ENCODE results near the gene P2RX1. TPM values are rescaled to one million over a fixed set of nuclear protein-coding genes. Genes with fewer than 3 reads are reported as not detected.

Gene P2RX1
- total RNA-seq, 1 experiment from 2014 or later = not detected

GRCh38 chr17:3900646-3901045 lies 15.6 kb downstream of the P2RX1 start:
- Histone ChIP-seq H3K9ac (ENCODE audit: extremely low read depth, insufficient read length, low read length) (no peak overlapping the region), H2BK20ac (ENCODE audit: low read depth, low read length, poor library complexity, severe bottlenecking) (no peak overlapping the region), H4K5ac (ENCODE audit: insufficient read length, low read depth, low read length) (no peak overlapping the region), H3K27me3 (ENCODE audit: insufficient read depth, low read length) (no peaks in the 10 kb centered on the region), H2BK12ac (ENCODE audit: insufficient read length, low read depth, low read length) (no peak overlapping the region), H3K79me1 (ENCODE audit: insufficient read depth, low read depth, low read length, poor library complexity, severe bottlenecking) (no peaks in the 10 kb centered on the region), H2AFZ (ENCODE audit: low read length) (no peak overlapping the region), H2BK15ac (ENCODE audit: low read depth, low read length) (no peak overlapping the region), H3K4me2 (ENCODE audit: insufficient read depth, insufficient read length, low read length) (no peak overlapping the region), H2BK5ac (ENCODE audit: insufficient read length, low read length) (no peak overlapping the region), H3K23me2 (ENCODE audit: insufficient read length, low read depth, low read length, poor library complexity, severe bottlenecking) (no peaks in the 10 kb centered on the region), H3K4me1 (ENCODE audit: insufficient read depth, low read length) (no peaks in the 10 kb centered on the region; the same call in 1 of the 2 replicates), H4K8ac (replicated peaks; ENCODE audit: insufficient read length, low read depth, low read length) (no peak overlapping the region), H3K18ac (ENCODE audit: insufficient read length, low read depth, low read length) (no peak overlapping the region), H3K14ac (ENCODE audit: insufficient read depth, low read length) (no peak overlapping the region), H3T11ph (ENCODE audit: low read length) (no peak overlapping the region), H3K9me3 (ENCODE audit: control insufficient read depth, low read depth, low read length) (no peaks in the 10 kb centered on the region), H3K56ac (ENCODE audit: insufficient read length, low read depth, low read length) (no peak overlapping the region), H2AK5ac (ENCODE audit: insufficient read length, low read length) (no peak overlapping the region), H4K20me1 (ENCODE audit: control insufficient read depth, insufficient read depth, insufficient read length) (no peaks in the 10 kb centered on the region), H2BK120ac (ENCODE audit: low read depth, low read length, poor library complexity, severe bottlenecking) (no peak overlapping the region), H3K23ac (ENCODE audit: insufficient read length, low read depth, low read length) (no peak overlapping the region), H3K79me2 (ENCODE audit: insufficient read depth, low read length) (no peaks in the 10 kb centered on the region), H3K27ac (ENCODE audit: insufficient read length, low read depth, low read length) (no peak overlapping the region), H3K4ac (ENCODE audit: low read depth, low read length) (no peak overlapping the region), H4K91ac (ENCODE audit: insufficient read length, low read depth, low read length) (no peak overlapping the region)
- WGBS (ENCODE audit: extremely low coverage, insufficient read length, low lambda C conversion rate) = no CpG with 5 or more reads among the region's 6 CpGs
- Mint-ChIP-seq H3K36me3 (ENCODE audit: insufficient read depth in 1 of 3, low read depth in 3 of 3) (no peaks in the 10 kb centered on the region), H3K27me3 (ENCODE audit: low read depth) (no peaks in the 10 kb centered on the region; the same call in 1 of the 2 replicates), H3K9me3 (no peaks in the 10 kb centered on the region), H3K4me3 (no peak overlapping the region), H3K4me1 (peaks cover 7 to 8% of the 10 kb centered on the region in 2 experiments), H3K27ac (no peak overlapping the region)
- TF ChIP-seq CTCF (conservative IDR thresholded peaks at IDR 0.05) = no peak
- DNase-seq = no peak
